Bronchial epithelial cell (primary cell): ENCODE data around the gene CUL3. TPM values are rescaled to one million over a fixed set of nuclear protein-coding genes. Genes with fewer than 3 reads are reported as not detected.

Source experiments
- DNase-seq: peaks from one replicate; pipeline ENCODE4 v3.0.0-alpha.2; 2010; ENCODE audit warnings: low read depth
- FAIRE-seq: peaks from 2 replicates; lab custom pipeline; 2011; peaks lifted over from hg19 to GRCh38; lab: Jason Lieb, UNC
- H3K27me3 ChIP-seq: 2 replicates; pipeline ENCODE4 v1.5.1; 2011; ENCODE audit warnings: low read length; ENCODE audit not compliant: control insufficient read depth, insufficient read depth
- H3K36me3 ChIP-seq: 2 replicates; pipeline ENCODE4 v1.5.1; 2011; ENCODE audit warnings: low read length; ENCODE audit not compliant: control insufficient read depth, insufficient read depth
- H3K4me3 ChIP-seq: 2 replicates; pipeline ENCODE4 v1.5.1; 2011; ENCODE audit warnings: mild to moderate bottlenecking, low read depth, low read length, control low read depth
- total RNA-seq: library from RNA; depleted of rRNA; stranded (reverse); fragments of >200 nt; gene quantifications from 2 replicates; pipeline ENCODE4 v1.2.1, GENCODE V29; 2014
- TF ChIP-seq, protein P1 (sequence below): IDR thresholded peaks from 2 replicates; pipeline ENCODE4 v1.5.1; 2011; ENCODE audit warnings: mild to moderate bottlenecking, moderate library complexity, low read length, control low read depth, inconsistent platforms; ENCODE audit not compliant: insufficient read depth, severe bottlenecking

CUL3 gene
- total RNA-seq, 1 donor from 2014 or later, result 53.7 TPM

DNA sequence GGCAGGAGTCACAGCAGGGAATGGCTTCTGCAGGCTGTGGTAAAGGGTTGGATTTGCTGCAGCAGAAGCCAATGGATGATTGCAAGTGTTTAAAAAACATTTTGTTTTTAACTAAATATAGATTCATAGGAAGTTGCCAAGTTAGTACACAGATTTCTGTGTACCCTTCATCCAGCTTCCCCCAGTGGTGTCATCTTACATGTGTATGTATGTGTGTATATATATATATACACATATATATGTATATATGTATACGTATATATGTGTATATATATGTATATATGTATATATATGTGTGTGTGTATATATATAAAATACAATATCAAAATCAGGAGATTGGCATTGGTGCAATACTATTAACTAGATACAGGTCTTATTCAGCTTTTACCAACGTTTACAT, 164.1 kb downstream of the CUL3 start:
- FAIRE-seq, result no peak

More for the DNA sequence above, 164.1 kb downstream of the CUL3 start:
- TF ChIP-seq, protein P1, sequence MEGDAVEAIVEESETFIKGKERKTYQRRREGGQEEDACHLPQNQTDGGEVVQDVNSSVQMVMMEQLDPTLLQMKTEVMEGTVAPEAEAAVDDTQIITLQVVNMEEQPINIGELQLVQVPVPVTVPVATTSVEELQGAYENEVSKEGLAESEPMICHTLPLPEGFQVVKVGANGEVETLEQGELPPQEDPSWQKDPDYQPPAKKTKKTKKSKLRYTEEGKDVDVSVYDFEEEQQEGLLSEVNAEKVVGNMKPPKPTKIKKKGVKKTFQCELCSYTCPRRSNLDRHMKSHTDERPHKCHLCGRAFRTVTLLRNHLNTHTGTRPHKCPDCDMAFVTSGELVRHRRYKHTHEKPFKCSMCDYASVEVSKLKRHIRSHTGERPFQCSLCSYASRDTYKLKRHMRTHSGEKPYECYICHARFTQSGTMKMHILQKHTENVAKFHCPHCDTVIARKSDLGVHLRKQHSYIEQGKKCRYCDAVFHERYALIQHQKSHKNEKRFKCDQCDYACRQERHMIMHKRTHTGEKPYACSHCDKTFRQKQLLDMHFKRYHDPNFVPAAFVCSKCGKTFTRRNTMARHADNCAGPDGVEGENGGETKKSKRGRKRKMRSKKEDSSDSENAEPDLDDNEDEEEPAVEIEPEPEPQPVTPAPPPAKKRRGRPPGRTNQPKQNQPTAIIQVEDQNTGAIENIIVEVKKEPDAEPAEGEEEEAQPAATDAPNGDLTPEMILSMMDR, result no peak
- no peaks in the 10 kb centered on the region for H3K27me3 ChIP-seq
- DNase-seq, result no peak
- H3K36me3 ChIP-seq, result no peaks in the 10 kb centered on the region
- H3K4me3 ChIP-seq, result no peak overlapping the region

Other genes starting within 250 kb of the CUL3 start
- not detected in 2 replicates for gene FAM124B, start 183.3 kb downstream of the CUL3 start, total RNA-seq
- gene CCDC195, start 131.0 kb upstream of the CUL3 start, total RNA-seq, result not detected in 2 replicates